ENCODE results near the gene KCNMB4.
"Not testable (repeated sequence)": the region's sequence is repeated elsewhere in the genome, so short reads cannot be mapped to it uniquely, and the experiment has no call there.

The KCNMB4 gene

GRCh38 chr12:70372881-70373280 is 6.8 kb downstream of the KCNMB4 start:
- DNase-seq (ENCODE audit: low read depth): no peak

- DNase-seq (ENCODE audit: low read depth): no peak
Observed at GRCh38 chr12:70379846-70380245, 13.8 kb downstream of the KCNMB4 start.

- DNase-seq (ENCODE audit: low read depth): no peak
Observed at GRCh38 chr12:70383484-70383883, 17.4 kb downstream of the KCNMB4 start.

GRCh38 chr12:70383886-70384285 is 17.8 kb downstream of the KCNMB4 start:
- no peak for DNase-seq (ENCODE audit: low read depth)

GRCh38 chr12:70386771-70387170 is 20.7 kb downstream of the KCNMB4 start:
- DNase-seq (ENCODE audit: low read depth): no peak

GRCh38 chr12:70389678-70390077 is 23.6 kb downstream of the KCNMB4 start:
- DNase-seq (ENCODE audit: low read depth): no peak

DNA sequence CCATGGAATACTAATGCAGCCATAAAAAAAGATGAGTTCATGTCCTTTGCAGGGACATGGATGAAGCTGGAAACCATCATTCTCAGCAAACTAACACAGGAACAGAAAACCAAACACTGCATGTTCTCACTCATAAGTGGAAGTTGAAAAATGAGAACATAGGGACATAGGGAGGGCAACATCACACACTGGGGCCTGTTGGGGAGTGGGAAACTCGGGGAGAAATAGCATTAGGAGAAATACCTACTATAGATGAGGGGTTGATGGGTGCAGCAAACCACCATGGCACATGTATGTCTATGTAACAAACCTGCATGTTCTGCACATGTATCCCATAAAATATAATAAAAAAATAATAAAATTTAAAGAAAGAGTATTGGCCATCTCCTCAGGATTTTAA is 26.5 kb downstream of the KCNMB4 start:
- not testable (repeated sequence) for DNase-seq (ENCODE audit: low read depth)

GRCh38 chr12:70393787-70394499 is 27.9 kb downstream of the KCNMB4 start:
- no peak for DNase-seq (ENCODE audit: low read depth)

- DNase-seq (ENCODE audit: low read depth): no peak
Observed at GRCh38 chr12:70398002-70398401, 31.9 kb downstream of the KCNMB4 start.

GRCh38 chr12:70398862-70399261 is 32.8 kb downstream of the KCNMB4 start:
- DNase-seq (ENCODE audit: low read depth): no peak

GRCh38 chr12:70399311-70399710 is 33.2 kb downstream of the KCNMB4 start:
- DNase-seq (ENCODE audit: low read depth): no peak

- DNase-seq (ENCODE audit: low read depth): no peak
Observed at GRCh38 chr12:70400124-70400523, 34.0 kb downstream of the KCNMB4 start.

DNA sequence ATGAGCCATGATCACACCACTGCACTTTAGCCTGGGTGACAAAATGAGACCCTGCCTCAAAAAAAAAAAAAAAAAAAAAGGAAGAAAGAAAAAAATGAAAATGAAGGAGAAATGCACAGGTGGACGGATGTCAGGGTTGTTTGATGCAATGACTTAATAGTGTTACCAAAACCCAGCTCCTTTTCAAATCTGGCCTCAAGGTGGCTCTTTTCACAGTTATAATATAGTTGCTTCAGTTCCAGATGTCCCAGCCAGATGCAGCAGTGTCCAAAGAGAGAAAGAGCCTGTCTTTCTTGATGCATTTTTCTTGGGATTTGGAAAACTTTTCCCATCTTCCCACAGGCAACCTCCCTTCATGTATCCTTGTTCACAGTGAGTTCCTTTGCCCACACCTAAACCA is 36.5 kb downstream of the KCNMB4 start:
- DNase-seq (ENCODE audit: low read depth): no peak

DNA sequence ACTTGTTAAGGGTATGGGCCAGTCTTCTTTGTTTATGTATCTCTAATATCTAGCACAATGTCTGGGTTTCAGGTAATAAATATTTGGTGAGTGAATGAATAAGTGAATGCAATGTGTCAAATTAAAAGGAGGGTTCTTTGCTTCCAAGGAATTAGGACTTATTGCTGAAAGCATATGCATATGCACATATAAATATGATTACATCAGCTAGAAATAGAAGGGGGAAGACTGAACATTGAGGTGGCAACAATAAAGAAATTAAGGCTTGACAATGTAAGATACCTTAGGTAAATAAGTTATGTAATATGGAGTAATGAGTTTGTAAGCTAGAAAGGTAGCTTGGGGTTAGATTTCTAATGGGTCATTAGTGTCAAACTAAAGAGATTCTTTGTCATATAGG is 37.7 kb downstream of the KCNMB4 start:
- no peak for DNase-seq (ENCODE audit: low read depth)

- no peak for DNase-seq (ENCODE audit: low read depth)
Observed at GRCh38 chr12:70408004-70408790, 42.1 kb downstream of the KCNMB4 start.

DNA sequence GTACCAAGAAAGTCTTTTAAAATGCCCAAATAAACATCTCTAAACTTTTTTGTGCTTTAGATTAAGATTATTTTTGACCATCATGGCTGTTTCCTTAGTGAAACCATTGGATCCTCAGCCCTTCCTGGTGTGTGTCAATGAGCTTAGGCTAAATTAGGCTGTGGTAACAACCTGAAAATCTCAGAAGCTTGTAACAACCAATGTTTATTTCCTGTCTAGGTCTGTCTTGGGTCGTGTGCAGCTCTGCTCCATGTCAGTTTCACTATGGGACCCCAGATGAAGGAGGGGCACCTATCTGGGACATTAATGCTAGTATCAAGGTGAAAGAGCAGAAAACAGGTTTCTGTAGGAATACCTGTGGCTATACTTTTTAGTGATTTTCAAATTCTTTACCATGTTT is 49.9 kb downstream of the KCNMB4 start:
- no peak for DNase-seq (ENCODE audit: low read depth)

- no peak for DNase-seq (ENCODE audit: low read depth)
Observed at GRCh38 chr12:70417121-70417520, 51.0 kb downstream of the KCNMB4 start.

GRCh38 chr12:70418101-70418500 is 52.0 kb downstream of the KCNMB4 start:
- no peak for DNase-seq (ENCODE audit: low read depth)

- no peak for DNase-seq (ENCODE audit: low read depth)
Observed at GRCh38 chr12:70422631-70423030, 56.5 kb downstream of the KCNMB4 start.

DNA sequence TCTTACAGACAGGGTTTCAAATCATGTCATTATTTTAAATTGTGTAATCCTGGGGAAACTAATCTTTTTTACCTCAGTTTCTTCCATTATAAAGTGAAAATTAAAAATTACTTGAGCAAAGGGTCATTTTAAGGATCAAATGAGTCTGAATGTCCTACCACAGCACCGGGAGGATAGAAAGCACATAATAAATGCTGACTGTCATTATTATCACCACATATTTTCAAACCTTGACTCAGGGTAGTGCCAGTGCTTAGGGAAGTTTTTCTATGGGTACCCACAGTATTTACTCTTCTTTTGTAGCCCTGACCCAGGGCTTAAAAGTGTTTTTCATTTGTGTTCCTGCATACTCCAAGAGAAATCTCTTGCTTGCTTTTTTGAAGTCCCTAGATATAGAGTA is 60.5 kb downstream of the KCNMB4 start:
- no peak for DNase-seq (ENCODE audit: low read depth)

GRCh38 chr12:70427611-70428010 is 61.5 kb downstream of the KCNMB4 start:
- no peak for DNase-seq (ENCODE audit: low read depth)

GRCh38 chr12:70430400-70430799 is 64.3 kb downstream of the KCNMB4 start:
- DNase-seq (ENCODE audit: low read depth): no peak

DNA sequence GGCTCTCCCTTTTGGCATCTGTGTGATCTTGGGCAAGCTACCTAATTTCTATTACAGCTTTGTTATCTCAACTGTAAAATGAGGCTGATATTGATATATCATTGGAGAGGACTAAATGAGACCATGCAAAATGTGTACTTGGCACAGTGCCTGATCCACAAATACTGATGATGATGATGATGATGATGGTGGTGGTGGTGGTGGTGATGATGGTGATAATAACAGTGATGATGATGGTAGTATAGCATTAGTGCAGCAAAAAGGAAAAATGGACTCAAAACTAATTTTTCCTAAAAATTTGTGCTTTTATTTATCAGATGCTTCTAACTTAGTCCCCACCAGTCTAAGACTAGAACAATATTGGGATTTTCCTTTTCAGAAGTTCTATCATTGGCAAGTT is 70.7 kb downstream of the KCNMB4 start:
- DNase-seq (ENCODE audit: low read depth): no peak
